HepG2 (cell line): ENCODE results near the gene DPY19L1. TPM values are rescaled to one million over a fixed set of nuclear protein-coding genes. Genes with fewer than 3 reads are reported as not detected.

ENCODE experiments used
- CBFB ChIP-seq: sonication (generic); formaldehyde crosslinking; IDR thresholded peaks from 2 replicates; pipeline ENCODE4 v1.4.0; 2020; ENCODE audit warnings: missing genetic modification reagents
- DBP ChIP-seq: sonication (generic); formaldehyde crosslinking; IDR thresholded peaks from 2 replicates; pipeline ENCODE4 v1.4.0; 2020; ENCODE audit warnings: missing genetic modification reagents; ENCODE audit errors: not compliant biosample characterization
- ETV5 ChIP-seq: IDR thresholded peaks from 2 replicates; pipeline ENCODE4 v1.6.1; 2018; ENCODE audit warnings: missing biosample characterization, missing genetic modification reagents, inconsistent platforms, borderline replicate concordance
- FLYWCH1 ChIP-seq: sonication (generic); formaldehyde crosslinking; IDR thresholded peaks from 2 replicates; pipeline ENCODE4 v1.8.1; 2023; ENCODE audit warnings: mild to moderate bottlenecking, missing genetic modification reagents
- GMEB1 ChIP-seq: sonication (generic); formaldehyde crosslinking; IDR thresholded peaks from 2 replicates; pipeline ENCODE4 v1.5.1; 2020; ENCODE audit warnings: missing genetic modification reagents, mild to moderate bottlenecking, borderline replicate concordance
- HMG20B ChIP-seq: conservative IDR thresholded peaks from 2 replicates; pipeline ENCODE4 v1.6.1; 2016; ENCODE audit warnings: missing genetic modification reagents, missing compliant biosample characterization
- IKZF4 ChIP-seq: sonication (generic); formaldehyde crosslinking; IDR thresholded peaks from 2 replicates; pipeline ENCODE4 v1.5.1; 2020; ENCODE audit warnings: borderline replicate concordance, mild to moderate bottlenecking, low read depth, missing genetic modification reagents; ENCODE audit errors: not compliant biosample characterization
- KLF13 ChIP-seq: sonication (generic); formaldehyde crosslinking; IDR thresholded peaks from 2 replicates; pipeline ENCODE4 v1.4.0; 2020; ENCODE audit warnings: mild to moderate bottlenecking, missing genetic modification reagents
- MAX ChIP-seq: IDR thresholded peaks from 2 replicates; pipeline ENCODE4 v1.6.1; 2012; ENCODE audit warnings: inconsistent platforms
- MYNN ChIP-seq: sonication (generic); formaldehyde crosslinking; IDR thresholded peaks from 2 replicates; pipeline ENCODE4 v1.4.0; 2020; ENCODE audit warnings: mild to moderate bottlenecking, low read depth, missing genetic modification reagents
- NFKB2 ChIP-seq: sonication (generic); formaldehyde crosslinking; IDR thresholded peaks from 2 replicates; pipeline ENCODE4 v1.4.0; 2020; ENCODE audit warnings: missing genetic modification reagents, borderline replicate concordance
- PRMT3 ChIP-seq: sonication (generic); formaldehyde crosslinking; IDR thresholded peaks from 2 replicates; pipeline ENCODE4 v1.8.1; 2022; ENCODE audit warnings: low read depth, mild to moderate bottlenecking, moderate library complexity, missing genetic modification reagents, borderline replicate concordance
- RARG ChIP-seq: sonication (generic); formaldehyde crosslinking; IDR thresholded peaks from 2 replicates; pipeline ENCODE4 v1.4.0; 2020; ENCODE audit warnings: low read depth, mild to moderate bottlenecking, missing genetic modification reagents
- SRF ChIP-seq: IDR thresholded peaks from 2 replicates; pipeline ENCODE4 v1.6.1; 2011; ENCODE audit warnings: mild to moderate bottlenecking, low read depth, low read length, moderate library complexity
- TERF1 ChIP-seq: sonication (generic); formaldehyde crosslinking; IDR thresholded peaks from 2 replicates; pipeline ENCODE4 v1.8.0; 2022; ENCODE audit warnings: mild to moderate bottlenecking, missing genetic modification reagents, moderate library complexity
- U2AF2 ChIP-seq: fragments of 200-400 bp; formaldehyde crosslinking; IDR thresholded peaks from 2 replicates; pipeline ENCODE4 v1.6.1; 2017; ENCODE audit warnings: low read depth, mild to moderate bottlenecking, low read length
- ZBTB2 ChIP-seq: sonication (generic); formaldehyde crosslinking; IDR thresholded peaks from 2 replicates; pipeline ENCODE4 v1.8.0; 2022; ENCODE audit warnings: low read depth, missing genetic modification reagents
- ZNF124 ChIP-seq: sonication (generic); formaldehyde crosslinking; IDR thresholded peaks from 2 replicates; pipeline ENCODE4 v1.4.0; 2020; ENCODE audit warnings: missing genetic modification reagents
- ZNF414 ChIP-seq: sonication (generic); formaldehyde crosslinking; IDR thresholded peaks from 2 replicates; pipeline ENCODE4 v1.5.0; 2020; ENCODE audit warnings: missing genetic modification reagents
- ZNF569 ChIP-seq: sonication (generic); formaldehyde crosslinking; IDR thresholded peaks from 2 replicates; pipeline ENCODE4 v1.5.0; 2020; ENCODE audit warnings: mild to moderate bottlenecking, missing genetic modification reagents, moderate library complexity, borderline replicate concordance
- ZNF672 ChIP-seq: sonication (generic); formaldehyde crosslinking; IDR thresholded peaks from 2 replicates; pipeline ENCODE4 v1.8.1; 2022; ENCODE audit warnings: missing genetic modification reagents
- ZNF75D ChIP-seq: sonication (generic); formaldehyde crosslinking; IDR thresholded peaks from 2 replicates; pipeline ENCODE4 v1.8.1; 2023; ENCODE audit warnings: missing genetic modification reagents, mild to moderate bottlenecking, borderline replicate concordance
- ZNF772 ChIP-seq: sonication (generic); formaldehyde crosslinking; IDR thresholded peaks from 2 replicates; pipeline ENCODE4 v1.5.0; 2020; ENCODE audit warnings: mild to moderate bottlenecking, missing genetic modification reagents
- ZNF788 ChIP-seq: sonication (generic); formaldehyde crosslinking; IDR thresholded peaks from 2 replicates; pipeline ENCODE4 v1.5.0; 2020; ENCODE audit warnings: mild to moderate bottlenecking, missing genetic modification reagents, borderline replicate concordance
- ZSCAN29 ChIP-seq: sonication (generic); formaldehyde crosslinking; conservative IDR thresholded peaks from 2 replicates; pipeline ENCODE4 v1.4.0; 2020; ENCODE audit warnings: mild to moderate bottlenecking, missing genetic modification reagents
- ZSCAN9 ChIP-seq: IDR thresholded peaks from 2 replicates; pipeline ENCODE4 v1.6.1; 2016; ENCODE audit warnings: borderline replicate concordance
- polyA plus RNA-seq, 8 experiments: library from polyadenylated mRNA; depleted of rRNA in 3 of 8; stranded (reverse) in 7 of 8; unstranded in 1 of 8; fragments of >200 nt; fragmentation: Illumina TruSeq in 4 of 8; extraction: Trizol in 4 of 8; gene quantifications; 2 replicates each; pipeline versions ENCODE4 v1.2.1 to v1.2.3, GENCODE V29; 2011 to 2016; ENCODE audit warnings: low read depth in 4 of 8, missing spikeins in 1 of 8, mixed read lengths in 1 of 8; ENCODE audit not compliant: insufficient read depth in 1 of 8
- total RNA-seq, 5 experiments: library from RNA; depleted of rRNA; stranded (reverse); fragments of >200 nt; fragmentation: Illumina TruSeq; extraction: Trizol; gene quantifications; 2 replicates each; pipeline ENCODE4 v1.2.3, GENCODE V29; 2016; ENCODE audit warnings: low read depth in 1 of 5

DPY19L1 gene
- total and polyA plus RNA-seq, 2 of the 13 experiments (the other 11 are each of a cell fraction or from before 2014, with no cell fraction given) = 18.9 to 32.6 TPM

GRCh38 chr7:34939175-34939574, 98.1 kb downstream of the DPY19L1 start (continued):
- TF ChIP-seq ZSCAN29 (CRISPR knock-in tag) (no peak), SRF (no peak), ZNF124 (CRISPR knock-in tag) (no peak), NFKB2 (CRISPR knock-in tag) (no peak), HMG20B (no peak), ZNF75D (CRISPR knock-in tag) (no peak), RARG (no peak), U2AF2 (no peak), KLF13 (no peak), ZNF788 (CRISPR knock-in tag) (no peak; the same call in 1 of the 2 replicates), PRMT3 (no peak), DBP (CRISPR knock-in tag) (no peak), IKZF4 (CRISPR knock-in tag) (no peak), TERF1 (no peak), ETV5 (CRISPR knock-in tag) (peak; percentile 21; the same call in 1 of the 2 replicates), MAX (0 out of 2 replicates have a peak, but pooled peaks have one; percentile 28), ZNF672 (CRISPR knock-in tag) (no peak), ZNF569 (CRISPR knock-in tag) (no peak), GMEB1 (CRISPR knock-in tag) (no peak), MYNN (CRISPR knock-in tag) (no peak), ZNF772 (CRISPR knock-in tag) (no peak), FLYWCH1 (CRISPR knock-in tag) (no peak), ZBTB2 (CRISPR knock-in tag) (no peak), ZSCAN9 (CRISPR knock-in tag) (no peak), CBFB (CRISPR knock-in tag) (0 out of 2 replicates have a peak, but pooled peaks have one; percentile 43), ZNF414 (no peak)
